IMR-90 (cell line): ENCODE measurements around the gene ITSN1. TPM values are rescaled to one million over a fixed set of nuclear protein-coding genes. Genes with fewer than 3 reads are reported as not detected.

ENCODE experiments used
- ATAC-seq: fragments of 200-7000 bp; cut with Tn5 transposase; 2 replicates; pipeline ENCODE4 v1.9.1; 2020; ENCODE audit warnings: low read depth, mild to moderate bottlenecking, moderate library complexity
- BruUV-seq: library from RNA; stranded (reverse); fragments of 400-500 nt; replicated peaks from 2 replicates; lab custom pipeline; 2021; lab: Mats Ljungman, UMichigan
- CTCF ChIA-PET: fragments of 300-600 bp; formaldehyde crosslinking; extraction: SDS; loops from one replicate; lab custom pipeline; 2021; ENCODE audit warnings: antibody characterized with exemption; lab: Yijun Ruan, JAX
- POLR2A ChIA-PET: fragments of 300-600 bp; sonication (Branson Sonifier 250); formaldehyde crosslinking; loops from one replicate; lab custom pipeline; 2022; ENCODE audit warnings: antibody characterized with exemption; ENCODE audit not compliant: unreplicated experiment; lab: Charles Lee
- DNase-seq: peaks from one replicate; pipeline ENCODE4 v3.0.0; 2013
- H2AFZ ChIP-seq: replicated peaks from 2 replicates; pipeline ENCODE3; 2013; ENCODE audit warnings: low read length, mild to moderate bottlenecking; ENCODE audit not compliant: poor library complexity
- H2AK5ac ChIP-seq: 2 replicates; pipeline ENCODE4 v1.6.1; 2013; ENCODE audit warnings: low read depth, low read length, inconsistent platforms
- H2AK9ac ChIP-seq: replicated peaks from 2 replicates; pipeline ENCODE3; 2013; ENCODE audit warnings: mild to moderate bottlenecking, low read depth, low read length, moderate library complexity; ENCODE audit not compliant: poor library complexity
- H2BK120ac ChIP-seq: 2 replicates; pipeline ENCODE4 v1.6.1; 2013; ENCODE audit warnings: low read depth, low read length, inconsistent platforms
- H2BK15ac ChIP-seq: 3 replicates; pipeline ENCODE4 v1.6.1; 2013; ENCODE audit warnings: low read depth, low read length, inconsistent platforms
- H2BK20ac ChIP-seq: 2 replicates; pipeline ENCODE4 v1.6.1; 2013; ENCODE audit warnings: low read depth, mild to moderate bottlenecking, inconsistent platforms, low read length, moderate library complexity
- H2BK5ac ChIP-seq: 2 replicates; pipeline ENCODE4 v1.6.1; 2013; ENCODE audit warnings: mild to moderate bottlenecking, low read depth, low read length, inconsistent platforms; ENCODE audit not compliant: poor library complexity, severe bottlenecking
- H3K14ac ChIP-seq: replicated peaks from 2 replicates; pipeline ENCODE4 v1.6.1; 2013; ENCODE audit warnings: low read depth, low read length, inconsistent platforms
- H3K18ac ChIP-seq: 2 replicates; pipeline ENCODE4 v1.6.1; 2013; ENCODE audit warnings: low read depth, low read length, control low read depth
- H3K23ac ChIP-seq: 2 replicates; pipeline ENCODE4 v1.6.1; 2013; ENCODE audit warnings: low read depth, low read length, inconsistent platforms
- H3K27ac ChIP-seq: 2 replicates; pipeline ENCODE4 v1.5.1; 2013; ENCODE audit warnings: mild to moderate bottlenecking, control low read depth, low read length; ENCODE audit not compliant: insufficient read depth
- H3K27me3 ChIP-seq: 2 replicates; pipeline ENCODE4 v1.6.1; 2013; ENCODE audit warnings: low read length; ENCODE audit not compliant: control insufficient read depth, insufficient read depth
- H3K36me3 ChIP-seq: 2 replicates; pipeline ENCODE4 v1.6.1; 2013; ENCODE audit warnings: low read length, mixed read lengths; ENCODE audit not compliant: control insufficient read depth, insufficient read depth
- H3K4ac ChIP-seq: 2 replicates; pipeline ENCODE4 v1.6.1; 2013; ENCODE audit warnings: low read depth, low read length, inconsistent platforms
- H3K4me1 ChIP-seq: 2 replicates; pipeline ENCODE4 v1.6.1; 2013; ENCODE audit warnings: low read length, mixed read lengths; ENCODE audit not compliant: control insufficient read depth, insufficient read depth
- H3K4me2 ChIP-seq: 2 replicates; pipeline ENCODE4 v1.6.1; 2013; ENCODE audit warnings: low read depth, mild to moderate bottlenecking, control low read depth, low read length, moderate library complexity
- H3K4me3 ChIP-seq: 2 replicates; pipeline ENCODE4 v1.5.1; 2013; ENCODE audit warnings: low read depth, mild to moderate bottlenecking, control low read depth, low read length, moderate library complexity; ENCODE audit not compliant: insufficient read depth
- H3K56ac ChIP-seq: 2 replicates; pipeline ENCODE4 v1.6.1; 2013; ENCODE audit warnings: low read length, inconsistent platforms; ENCODE audit not compliant: insufficient read depth; ENCODE audit errors: extremely low read depth
- H3K79me1 ChIP-seq, 2 experiments: 2 replicates each; pipeline ENCODE4 v1.6.1; 2013; ENCODE audit warnings: low read length in 2 of 2, inconsistent platforms in 1 of 2, low read depth in 1 of 2
- H3K9ac ChIP-seq: 2 replicates; pipeline ENCODE4 v1.6.1; 2013; ENCODE audit warnings: low read depth, low read length, control low read depth
- H3K9me1 ChIP-seq: 2 replicates; pipeline ENCODE4 v1.6.1; 2013; ENCODE audit warnings: low read length, inconsistent platforms; ENCODE audit not compliant: insufficient read depth
- H3K9me3 ChIP-seq: 2 replicates; pipeline ENCODE4 v1.6.1; 2013; ENCODE audit warnings: low read length; ENCODE audit not compliant: control insufficient read depth, insufficient read depth
- H4K20me1 ChIP-seq: 2 replicates; pipeline ENCODE4 v1.6.1; 2013; ENCODE audit warnings: low read length, inconsistent platforms; ENCODE audit not compliant: insufficient read depth
- H4K5ac ChIP-seq: 2 replicates; pipeline ENCODE4 v1.6.1; 2013; ENCODE audit warnings: mild to moderate bottlenecking, low read depth, low read length, control low read depth
- H4K8ac ChIP-seq, 2 experiments: 2 replicates each; pipeline ENCODE4 v1.6.1; 2013; ENCODE audit warnings: low read depth in 2 of 2, low read length in 2 of 2, control low read depth in 1 of 2, inconsistent platforms in 1 of 2
- H4K91ac ChIP-seq: 2 replicates; pipeline ENCODE4 v1.6.1; 2013; ENCODE audit warnings: low read depth, low read length, inconsistent platforms; ENCODE audit not compliant: insufficient read depth
- BHLHE40 ChIP-seq: fragments of 150-350 bp; IDR thresholded peaks from 2 replicates; pipeline ENCODE4 v1.6.1; 2016; ENCODE audit warnings: mild to moderate bottlenecking, low read depth, low read length
- CHD1 ChIP-seq: IDR thresholded peaks from 2 replicates; pipeline ENCODE4 v1.6.1; 2012; ENCODE audit warnings: low read depth, low read length, improper control_type of control experiment
- MAFK ChIP-seq: IDR thresholded peaks from 2 replicates; pipeline ENCODE4 v1.6.1; 2012; ENCODE audit warnings: low read depth, low read length, improper control_type of control experiment
- MXI1 ChIP-seq: IDR thresholded peaks from 2 replicates; pipeline ENCODE4 v1.6.1; 2012; ENCODE audit warnings: low read depth, mild to moderate bottlenecking, low read length, moderate library complexity, borderline replicate concordance
- NFE2L2 ChIP-seq: fragments of 150-350 bp; IDR thresholded peaks from 2 replicates; pipeline ENCODE4 v1.6.1; 2016; ENCODE audit warnings: low read depth, mild to moderate bottlenecking, low read length
- RAD21 ChIP-seq: IDR thresholded peaks from 2 replicates; pipeline ENCODE4 v1.6.1; 2012; ENCODE audit warnings: low read length, improper control_type of control experiment
- RFX5 ChIP-seq: IDR thresholded peaks from 2 replicates; pipeline ENCODE4 v1.8.0; 2012; ENCODE audit warnings: low read depth, mild to moderate bottlenecking, low read length, moderate library complexity
- USF2 ChIP-seq: fragments of 150-350 bp; IDR thresholded peaks from 2 replicates; pipeline ENCODE4 v1.6.1; 2017; ENCODE audit warnings: mild to moderate bottlenecking, antibody characterized with exemption, low read length, low read depth
- WGBS, 2 experiments: methylation state at CpG; one replicate each; pipeline versions ENCODE4 v1.1.5 to v1.1.7; 2013; ENCODE audit warnings: missing lambda C conversion rate in 2 of 2; ENCODE audit not compliant: insufficient read length in 1 of 2; ENCODE audit errors: extremely low coverage in 2 of 2; 5-methylcytosine and 5-hydroxymethylcytosine counted together
- dilution Hi-C: fragments of 300-500 bp; cut with HindIII; formaldehyde crosslinking; loops from one replicate; pipeline ENCODE4 v1.14.3; 2018; ENCODE audit warnings: low sequenced_read_pairs; ENCODE audit not compliant: unreplicated experiment
- in situ Hi-C: fragments of 300-500 bp; cut with MboI; formaldehyde crosslinking; loops from 3 replicates; pipeline ENCODE4 v1.14.3; 2019; ENCODE audit warnings: low sequenced_read_pairs, inconsistent platforms, mixed read lengths
- intact Hi-C: fragments of 100-400 bp; cut with micrococcal nuclease; formaldehyde crosslinking; loops from 2 replicates; pipeline ENCODE4 v1.10.0; 2022
- polyA plus RNA-seq, 3 experiments: library from polyadenylated mRNA; depleted of rRNA; stranded (reverse); fragments of >200 nt; gene quantifications; 2 replicates each; pipeline ENCODE4 v1.2.3, GENCODE V29; 2012; ENCODE audit warnings: low replicate concordance in 1 of 3
- total RNA-seq: library from RNA; depleted of rRNA; stranded (reverse); fragments of >200 nt; gene quantifications from 2 replicates; pipeline ENCODE4 v1.2.3, GENCODE V29; 2012
- TF ChIP-seq, protein P1 (sequence below): fragments of 150-350 bp; IDR thresholded peaks from 2 replicates; pipeline ENCODE4 v1.6.1; 2016; ENCODE audit warnings: low read depth, mild to moderate bottlenecking, low read length, moderate library complexity, borderline replicate concordance

ITSN1 gene
- total and polyA plus RNA-seq, 2 of the 4 experiments (the other 2 are of a cell fraction): 45.4 to 62.0 TPM

DNA sequence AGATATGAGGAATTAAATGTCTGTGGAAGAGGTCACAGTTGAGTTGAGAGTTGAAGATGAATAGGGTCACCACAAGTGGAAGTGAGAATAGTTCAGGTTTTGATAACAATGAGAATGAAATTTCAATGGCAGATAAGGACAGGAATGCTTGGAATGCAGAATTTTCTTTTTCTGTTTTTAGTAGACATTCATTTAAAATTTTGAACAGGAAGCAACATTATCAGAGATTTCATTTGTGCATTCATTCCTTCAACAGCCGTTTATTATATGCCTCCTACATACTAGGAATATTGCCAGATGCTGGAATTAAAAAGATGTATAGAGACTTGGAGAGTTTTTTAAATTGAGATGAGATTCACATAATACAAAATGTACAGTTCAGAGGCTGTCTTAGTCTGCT lies 126.8 kb downstream of the ITSN1 start:
- Histone ChIP-seq H3K4me1 (no peaks in the 10 kb centered on the region), H3K36me3 (peaks cover 18% of the 10 kb centered on the region), H3K14ac (no peak overlapping the region), H2BK15ac (no peak overlapping the region), H3K9me3 (no peaks in the 10 kb centered on the region), H3K4me2 (no peak overlapping the region), H3K79me1 (peaks cover 4 to 19% of the 10 kb centered on the region in 2 experiments; a peak in 3 of 4 replicates), H2AFZ (no peak overlapping the region), H2BK20ac (no peak overlapping the region), H2BK120ac (no peak overlapping the region), H2AK9ac (no peak overlapping the region), H3K56ac (no peak overlapping the region), H3K18ac (no peak overlapping the region), H3K27ac (no peak overlapping the region), H3K9me1 (peaks cover 5% of the 10 kb centered on the region; the same call in 1 of the 2 replicates), H2AK5ac (no peak overlapping the region), H4K8ac (no peak overlapping the region), H3K27me3 (no peaks in the 10 kb centered on the region), H4K20me1 (no peaks in the 10 kb centered on the region; the same call in 1 of the 2 replicates), H4K91ac (no peak overlapping the region), H3K9ac (no peak overlapping the region), H2BK5ac (no peak overlapping the region), H4K5ac (no peak overlapping the region), H3K4ac (no peak overlapping the region), H3K4me3 (no peak overlapping the region), H3K23ac (no peak overlapping the region)
- dilution Hi-C loops (no loop called here), intact Hi-C loops (no loop called here), in situ Hi-C loops (no loop called here)
- CTCF ChIA-PET: no interaction called here
- DNase-seq (no peak), ATAC-seq (no peak)
- POLR2A ChIA-PET: no interaction called here
- WGBS, 2 experiments: no CpG with 5 or more reads among the region's 1 CpG
- BruUV-seq: no TSS peak
- TF ChIP-seq MAFK: no peak
- TF ChIP-seq USF2: no peak
- no peak for TF ChIP-seq RFX5
- TF ChIP-seq NFE2L2: no peak
- no peak for TF ChIP-seq RAD21
- TF ChIP-seq, protein P1, sequence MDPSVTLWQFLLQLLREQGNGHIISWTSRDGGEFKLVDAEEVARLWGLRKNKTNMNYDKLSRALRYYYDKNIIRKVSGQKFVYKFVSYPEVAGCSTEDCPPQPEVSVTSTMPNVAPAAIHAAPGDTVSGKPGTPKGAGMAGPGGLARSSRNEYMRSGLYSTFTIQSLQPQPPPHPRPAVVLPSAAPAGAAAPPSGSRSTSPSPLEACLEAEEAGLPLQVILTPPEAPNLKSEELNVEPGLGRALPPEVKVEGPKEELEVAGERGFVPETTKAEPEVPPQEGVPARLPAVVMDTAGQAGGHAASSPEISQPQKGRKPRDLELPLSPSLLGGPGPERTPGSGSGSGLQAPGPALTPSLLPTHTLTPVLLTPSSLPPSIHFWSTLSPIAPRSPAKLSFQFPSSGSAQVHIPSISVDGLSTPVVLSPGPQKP: no peak
- no peak for TF ChIP-seq CHD1
- no peak for TF ChIP-seq BHLHE40
- no peak for TF ChIP-seq MXI1
